ENCODE results near the gene ZNF384. TPM values are rescaled to one million over a fixed set of nuclear protein-coding genes. Genes with fewer than 3 reads are reported as not detected.
A peak's percentile ranks its signal among the peaks of the same experiment; 100 is the strongest.

ZNF384 gene
- total and polyA plus RNA-seq, 10 donors: 18.9 to 79.8 (median 50.0) TPM

DNA sequence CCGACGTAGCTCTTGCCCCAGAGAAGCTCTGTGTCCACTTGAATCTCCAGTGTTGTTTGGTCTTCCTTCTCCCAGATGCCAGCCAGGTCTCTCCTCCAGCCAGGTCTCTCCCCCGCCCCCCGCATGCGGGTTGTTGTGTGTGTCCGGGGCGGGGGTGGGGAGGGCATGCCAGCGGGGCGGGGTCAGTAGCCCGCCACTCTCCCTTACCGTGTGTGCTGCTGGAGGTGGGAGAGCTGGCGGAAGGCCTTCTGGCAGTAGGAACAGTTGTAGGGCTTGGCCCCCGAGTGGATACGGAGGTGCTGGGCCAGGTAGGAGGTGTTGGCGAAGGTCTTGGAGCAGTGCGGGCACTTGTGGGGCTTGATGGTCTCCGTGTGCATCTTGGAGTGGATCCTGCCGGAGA lies 17.0 kb downstream of the ZNF384 start:
- H3K27me3 ChIP-seq (replicated peaks in 1 of 7): no peaks in the 10 kb centered on the region
- no peaks in the 10 kb centered on the region for H3K9me3 ChIP-seq
- 91 to 95% (median 93%) methylated on average over 17 to 18 of the region's 18 CpGs for WGBS, 5 donors
- H3K4me1 ChIP-seq: peaks cover 0 to 12% (median 0%) of the 10 kb centered on the region in 6 donors
- H3K36me3 ChIP-seq: peaks cover 2 to 100% (median 100%) of the 10 kb centered on the region in 6 donors
- DNase-seq: no peak
- no peak overlapping the region for H3K4me3 ChIP-seq
- TF ChIP-seq, protein P1, sequence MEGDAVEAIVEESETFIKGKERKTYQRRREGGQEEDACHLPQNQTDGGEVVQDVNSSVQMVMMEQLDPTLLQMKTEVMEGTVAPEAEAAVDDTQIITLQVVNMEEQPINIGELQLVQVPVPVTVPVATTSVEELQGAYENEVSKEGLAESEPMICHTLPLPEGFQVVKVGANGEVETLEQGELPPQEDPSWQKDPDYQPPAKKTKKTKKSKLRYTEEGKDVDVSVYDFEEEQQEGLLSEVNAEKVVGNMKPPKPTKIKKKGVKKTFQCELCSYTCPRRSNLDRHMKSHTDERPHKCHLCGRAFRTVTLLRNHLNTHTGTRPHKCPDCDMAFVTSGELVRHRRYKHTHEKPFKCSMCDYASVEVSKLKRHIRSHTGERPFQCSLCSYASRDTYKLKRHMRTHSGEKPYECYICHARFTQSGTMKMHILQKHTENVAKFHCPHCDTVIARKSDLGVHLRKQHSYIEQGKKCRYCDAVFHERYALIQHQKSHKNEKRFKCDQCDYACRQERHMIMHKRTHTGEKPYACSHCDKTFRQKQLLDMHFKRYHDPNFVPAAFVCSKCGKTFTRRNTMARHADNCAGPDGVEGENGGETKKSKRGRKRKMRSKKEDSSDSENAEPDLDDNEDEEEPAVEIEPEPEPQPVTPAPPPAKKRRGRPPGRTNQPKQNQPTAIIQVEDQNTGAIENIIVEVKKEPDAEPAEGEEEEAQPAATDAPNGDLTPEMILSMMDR (IDR thresholded peaks at IDR 0.05 in 8 of 11, conservative IDR thresholded peaks at IDR 0.05 in 3 of 11): no peak
- TF ChIP-seq POLR2A (IDR thresholded peaks at IDR 0.05): no peak
- peak in 2 of 3 donors; percentile 27 to 40 for TF ChIP-seq POLR2AphosphoS5 (IDR thresholded peaks at IDR 0.05)
- intact Hi-C loops (cut with DNase I; ENCODE audit: low total_unique reads): no loop called here
- H3K27ac ChIP-seq: no peak overlapping the region

DNA sequence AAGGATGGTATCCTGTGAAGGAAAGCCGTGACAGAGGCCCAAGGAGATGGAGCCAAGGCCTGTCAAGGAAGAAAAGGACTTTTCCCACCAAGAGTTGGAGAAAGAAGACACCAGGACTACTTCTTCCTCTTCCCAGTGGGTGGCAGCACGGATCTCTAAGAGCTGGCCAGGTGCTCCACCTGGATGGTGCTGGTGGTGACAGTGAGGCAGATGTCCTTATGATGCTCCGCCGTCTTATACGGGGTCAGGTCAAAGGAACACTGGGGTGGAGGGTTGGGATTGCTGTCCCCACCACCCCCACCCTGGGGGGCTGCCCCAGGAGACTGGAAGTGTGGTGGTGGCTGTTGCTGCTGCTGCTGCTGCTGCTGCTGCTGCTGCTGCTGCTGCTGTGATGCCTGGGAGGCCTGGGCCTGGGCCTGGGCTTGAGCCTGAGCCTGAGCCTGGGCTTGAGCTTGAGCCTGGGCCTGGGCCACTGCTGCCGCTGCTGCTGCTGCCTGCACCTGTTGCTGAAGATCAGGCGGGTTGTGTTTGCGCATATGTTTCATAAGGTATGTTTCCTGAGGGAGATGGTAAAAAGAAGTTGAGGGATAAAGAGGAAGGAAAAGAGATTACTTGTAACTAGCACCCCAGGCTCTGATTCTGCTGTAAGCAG lies 21.5 kb downstream of the ZNF384 start:
- intact Hi-C loops (cut with DNase I; ENCODE audit: low total_unique reads): no loop called here
- DNase-seq: no peak

DNA sequence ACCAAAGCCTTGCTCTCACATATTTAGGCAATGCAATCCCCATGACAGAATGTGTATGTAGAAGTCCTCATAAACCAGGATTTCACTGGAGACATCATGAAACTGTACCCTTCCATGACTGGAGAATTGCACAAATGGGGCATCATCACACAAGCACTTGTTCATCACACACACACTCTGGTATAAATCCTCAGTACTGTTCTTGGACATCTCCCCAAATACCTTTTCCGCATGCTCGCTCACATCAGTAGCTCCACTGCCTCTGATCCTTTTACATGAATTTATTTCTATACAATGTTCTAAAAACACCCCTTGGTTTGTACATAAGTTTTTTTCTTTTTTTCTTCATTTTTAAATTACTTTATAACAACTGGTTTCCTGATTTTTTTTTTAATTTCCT lies 23.0 kb downstream of the ZNF384 start:
- DNase-seq: no peak
- intact Hi-C loops (cut with DNase I; ENCODE audit: low total_unique reads): no loop called here
- peaks cover 2 to 59% (median 48%) of the 10 kb centered on the region in 6 donors for H3K36me3 ChIP-seq

More for the DNA sequence above, 21.5 kb downstream of the ZNF384 start:
- Histone ChIP-seq H3K27me3 (replicated peaks in 1 of 7) (no peaks in the 10 kb centered on the region), H3K4me1 (peaks cover 0 to 41% (median 2%) of the 10 kb centered on the region in 6 donors), H3K27ac (peak overlapping the region in 3 of 8 donors; percentile 1 to 31 (median 27)), H3K36me3 (peaks cover 2 to 74% (median 63%) of the 10 kb centered on the region in 6 donors), H3K4me3 (no peak overlapping the region), H3K9me3 (no peaks in the 10 kb centered on the region)
- 73 to 96% (median 85%) methylated on average over 8 of the region's 8 CpGs for WGBS, 5 donors
- TF ChIP-seq, protein P1 (IDR thresholded peaks at IDR 0.05 in 8 of 11, conservative IDR thresholded peaks at IDR 0.05 in 3 of 11): no peak
- peak in 2 of 3 donors; percentile 7 to 36 for TF ChIP-seq POLR2AphosphoS5 (IDR thresholded peaks at IDR 0.05)
- no peak for TF ChIP-seq POLR2A (IDR thresholded peaks at IDR 0.05)

DNA sequence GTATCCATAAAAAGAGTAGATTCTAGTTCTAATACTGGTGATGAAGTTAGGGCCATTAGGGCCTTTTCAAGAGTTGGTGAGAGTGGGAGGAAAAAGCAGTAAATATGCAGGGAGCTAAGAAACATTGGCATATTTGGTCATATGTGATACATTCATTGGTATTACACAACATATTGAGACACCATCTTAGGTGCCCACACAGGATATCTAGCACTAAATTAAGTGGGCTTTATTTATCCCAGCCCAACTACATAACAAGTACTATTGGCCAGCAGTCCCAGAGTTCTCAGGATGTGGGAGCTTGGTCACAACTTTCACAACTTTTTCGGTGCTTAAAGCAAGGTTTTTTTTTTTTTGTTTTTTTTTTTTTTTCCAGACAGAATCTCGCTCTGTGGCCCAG lies 24.3 kb downstream of the ZNF384 start:
- peaks cover 0 to 47% (median 35%) of the 10 kb centered on the region in 6 donors for H3K36me3 ChIP-seq
- intact Hi-C loops (cut with DNase I; ENCODE audit: low total_unique reads): no loop called here

More for the DNA sequence above, 23.0 kb downstream of the ZNF384 start:
- Histone ChIP-seq H3K27me3 (replicated peaks in 1 of 7) (no peaks in the 10 kb centered on the region), H3K4me3 (no peak overlapping the region), H3K9me3 (no peaks in the 10 kb centered on the region), H3K4me1 (peaks cover 12 to 53% (median 16%) of the 10 kb centered on the region in 6 donors), H3K27ac (no peak overlapping the region)
- TF ChIP-seq, protein P1 (IDR thresholded peaks at IDR 0.05 in 8 of 11, conservative IDR thresholded peaks at IDR 0.05 in 3 of 11): no peak
- TF ChIP-seq POLR2A (IDR thresholded peaks at IDR 0.05) (no peak), POLR2AphosphoS5 (IDR thresholded peaks at IDR 0.05) (no peak)
- WGBS, 5 donors: 95 to 98% (median 97%) methylated on average over 2 of the region's 2 CpGs

More for the DNA sequence above, 24.3 kb downstream of the ZNF384 start:
- 51 to 84% (median 65%) methylated on average over 2 of the region's 2 CpGs for WGBS, 5 donors
- Histone ChIP-seq H3K27me3 (replicated peaks in 1 of 7) (no peaks in the 10 kb centered on the region), H3K4me3 (no peak overlapping the region), H3K27ac (no peak overlapping the region), H3K4me1 (peaks cover 12 to 66% (median 23%) of the 10 kb centered on the region in 6 donors), H3K9me3 (no peaks in the 10 kb centered on the region)
- DNase-seq: no peak
- TF ChIP-seq POLR2AphosphoS5 (IDR thresholded peaks at IDR 0.05) (no peak), POLR2A (IDR thresholded peaks at IDR 0.05) (no peak)
- TF ChIP-seq, protein P1 (IDR thresholded peaks at IDR 0.05 in 8 of 11, conservative IDR thresholded peaks at IDR 0.05 in 3 of 11): no peak
